ENCODE data around the gene TMEM38B.

GRCh38 chr9:105708405-105708804 lies 14.1 kb downstream of the TMEM38B start:
- no peak for TF ChIP-seq CTCF (IDR thresholded peaks at IDR 0.05)
- no peak for TF ChIP-seq POLR2A (IDR thresholded peaks at IDR 0.05)
